ENCODE results near the gene CEBPB.
"Not testable (repeated sequence)": the region's sequence is repeated elsewhere in the genome, so short reads cannot be mapped to it uniquely, and the experiment has no call there.

CEBPB gene

DNA sequence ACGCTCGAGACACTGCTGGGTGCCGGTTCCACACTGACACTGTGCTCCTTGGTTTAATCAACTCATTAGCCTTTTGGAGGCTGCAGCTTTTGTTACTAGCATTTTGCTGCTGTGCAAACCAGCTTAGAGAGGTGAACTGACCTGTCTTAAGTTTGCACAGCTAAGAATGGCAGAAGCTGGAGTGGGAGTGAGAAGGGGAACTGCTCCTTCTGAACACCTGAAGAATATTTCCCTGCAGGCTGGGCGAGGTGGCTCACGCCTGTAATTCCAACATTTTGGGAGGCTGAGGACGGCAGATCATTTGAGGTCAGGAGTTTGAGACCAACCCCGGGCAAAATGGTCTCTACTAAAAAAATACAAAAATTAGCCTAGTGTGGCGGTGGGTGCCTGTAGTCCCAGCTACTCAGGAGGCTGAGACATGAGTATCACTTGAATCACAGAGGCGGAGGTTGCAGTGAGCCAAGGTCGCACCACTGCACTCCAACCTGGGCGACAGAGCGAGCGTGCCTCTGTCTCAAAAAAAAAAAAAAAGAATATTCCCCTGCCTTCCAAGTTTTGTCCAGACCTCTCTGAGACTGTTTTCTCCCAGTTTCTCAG is 5.0 kb downstream of the CEBPB start:
- H3K4me1 Mint-ChIP-seq: peaks cover 28% of the 10 kb centered on the region
- peak overlapping the region; percentile 72 for H3K27ac Mint-ChIP-seq
- no peaks in the 10 kb centered on the region for H3K27me3 Mint-ChIP-seq
- no peaks in the 10 kb centered on the region for H3K9me3 Mint-ChIP-seq
- H3K36me3 Mint-ChIP-seq: peaks cover 6% of the 10 kb centered on the region
- no peak overlapping the region for H3K4me3 Mint-ChIP-seq

- H3K9me3 Mint-ChIP-seq: no peaks in the 10 kb centered on the region
- H3K4me1 Mint-ChIP-seq: peaks cover 28% of the 10 kb centered on the region
- H3K4me3 Mint-ChIP-seq: no peak overlapping the region
- H3K27me3 Mint-ChIP-seq: no peaks in the 10 kb centered on the region
- no peak overlapping the region for H3K27ac Mint-ChIP-seq
- H3K36me3 Mint-ChIP-seq: peaks cover 6% of the 10 kb centered on the region
Measured at GRCh38 chr20:50196248-50196647, 5.6 kb downstream of the CEBPB start.

- Mint-ChIP-seq H3K4me1 (peaks cover 28% of the 10 kb centered on the region), H3K36me3 (peaks cover 6% of the 10 kb centered on the region)
Measured at GRCh38 chr20:50196896-50197295, 6.3 kb downstream of the CEBPB start.

DNA sequence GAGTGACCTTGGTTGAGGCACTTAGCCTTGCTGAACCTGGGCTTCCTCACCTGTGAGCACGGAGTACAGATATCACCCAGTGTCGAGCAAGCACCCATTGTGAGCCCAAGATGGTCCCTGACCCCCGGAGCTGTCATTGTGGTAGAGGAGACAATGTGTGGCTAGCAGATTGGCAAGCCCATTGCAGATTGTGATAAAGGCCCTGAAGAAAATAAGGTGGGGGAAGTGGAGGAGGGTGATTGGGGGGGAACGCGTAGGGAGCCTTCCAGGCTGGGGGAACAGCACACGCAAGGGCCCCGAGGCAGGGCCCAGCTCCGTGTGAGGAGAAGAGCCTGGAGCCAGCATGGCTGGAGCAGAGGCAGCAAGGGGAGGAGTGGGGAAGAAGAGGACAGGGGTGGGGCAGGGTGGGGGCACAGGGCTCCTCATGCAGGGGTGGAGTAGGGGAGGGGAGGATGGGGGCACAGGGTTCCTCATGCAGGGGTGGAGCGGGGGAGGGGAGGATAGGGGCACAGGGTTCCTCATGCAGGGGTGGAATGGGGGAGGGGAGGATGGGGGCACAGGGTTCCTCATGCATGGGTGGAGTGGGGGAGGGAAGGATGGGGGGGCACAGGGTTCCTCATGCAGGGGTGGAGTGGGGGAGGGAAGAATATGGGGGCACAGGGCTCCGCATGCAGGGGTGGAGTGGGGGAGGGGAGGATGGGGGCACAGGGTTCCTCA is 7.0 kb downstream of the CEBPB start:
- Mint-ChIP-seq H3K4me1 (peaks cover 23% of the 10 kb centered on the region), H3K27ac (no peak overlapping the region), H3K4me3 (no peak overlapping the region), H3K9me3 (no peaks in the 10 kb centered on the region), H3K36me3 (peaks cover 3% of the 10 kb centered on the region), H3K27me3 (no peaks in the 10 kb centered on the region)

More at GRCh38 chr20:50196896-50197295, 6.3 kb downstream of the CEBPB start:
- Mint-ChIP-seq H3K4me3 (no peak overlapping the region), H3K27ac (no peak overlapping the region), H3K27me3 (no peaks in the 10 kb centered on the region), H3K9me3 (no peaks in the 10 kb centered on the region)

DNA sequence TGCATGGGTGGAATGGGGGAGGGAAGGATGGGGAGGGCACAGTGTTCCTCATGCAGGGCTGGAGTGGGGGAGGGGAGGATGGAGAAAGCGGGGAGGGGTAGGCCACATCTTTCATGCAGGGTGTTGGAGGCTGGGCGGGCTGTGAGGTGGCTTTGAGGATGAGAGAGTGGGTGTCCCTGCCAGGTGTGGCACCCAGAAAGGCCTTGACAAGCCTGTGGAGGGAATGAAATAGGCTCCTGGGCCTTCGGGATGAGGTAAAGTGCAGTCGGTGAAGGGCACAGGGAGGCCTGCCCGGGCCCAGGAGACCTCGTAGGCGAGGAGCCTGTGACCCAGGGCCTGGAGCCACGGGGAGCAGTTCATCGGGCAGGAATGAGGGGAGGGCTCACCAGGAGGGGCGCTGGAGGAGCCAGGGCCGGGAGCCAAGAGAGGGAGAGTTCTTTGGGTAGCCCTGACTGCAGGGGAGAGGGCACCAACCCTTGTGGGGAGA is 7.6 kb downstream of the CEBPB start:
- Mint-ChIP-seq H3K4me1 (peaks cover 17% of the 10 kb centered on the region), H3K9me3 (no peaks in the 10 kb centered on the region), H3K27me3 (no peaks in the 10 kb centered on the region), H3K4me3 (no peak overlapping the region), H3K27ac (no peak overlapping the region), H3K36me3 (no peaks in the 10 kb centered on the region)

- Mint-ChIP-seq H3K36me3 (no peaks in the 10 kb centered on the region), H3K4me3 (no peak overlapping the region), H3K27me3 (no peaks in the 10 kb centered on the region), H3K9me3 (no peaks in the 10 kb centered on the region), H3K4me1 (peaks cover 12% of the 10 kb centered on the region), H3K27ac (no peak overlapping the region)
Measured at GRCh38 chr20:50198716-50199115, 8.1 kb downstream of the CEBPB start.

DNA sequence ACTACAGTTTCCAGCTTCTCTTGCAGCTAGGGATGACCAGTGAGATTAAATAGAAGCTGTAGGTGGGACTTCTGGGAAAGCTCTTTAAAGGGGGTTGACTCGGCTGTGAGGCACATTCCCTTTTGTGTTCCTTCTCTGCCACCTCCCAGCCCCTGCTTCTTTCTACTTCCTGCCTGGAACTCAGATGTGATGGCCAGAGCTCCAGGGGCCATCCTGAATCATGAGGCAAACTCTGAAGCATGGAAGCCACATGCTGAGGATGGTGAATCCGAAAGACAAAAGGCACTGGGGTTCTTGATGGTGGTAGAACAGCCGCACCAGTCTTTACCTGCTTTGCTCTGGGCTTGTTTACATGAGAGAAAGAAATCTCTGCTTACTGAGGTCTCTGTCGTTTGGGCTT is 9.1 kb downstream of the CEBPB start:
- H3K4me1 Mint-ChIP-seq: peaks cover 5% of the 10 kb centered on the region
- H3K4me3 Mint-ChIP-seq: no peak overlapping the region
- H3K36me3 Mint-ChIP-seq: peaks cover 3% of the 10 kb centered on the region
- no peaks in the 10 kb centered on the region for H3K9me3 Mint-ChIP-seq
- no peak overlapping the region for H3K27ac Mint-ChIP-seq
- H3K27me3 Mint-ChIP-seq: no peaks in the 10 kb centered on the region

GRCh38 chr20:50200482-50201104 is 10.0 kb downstream of the CEBPB start:
- H3K27me3 Mint-ChIP-seq: no peaks in the 10 kb centered on the region
- H3K9me3 Mint-ChIP-seq: no peaks in the 10 kb centered on the region
- no peak overlapping the region for H3K27ac Mint-ChIP-seq
- no peak overlapping the region for H3K4me3 Mint-ChIP-seq
- peaks cover 5% of the 10 kb centered on the region for H3K4me1 Mint-ChIP-seq
- peaks cover 3% of the 10 kb centered on the region for H3K36me3 Mint-ChIP-seq

DNA sequence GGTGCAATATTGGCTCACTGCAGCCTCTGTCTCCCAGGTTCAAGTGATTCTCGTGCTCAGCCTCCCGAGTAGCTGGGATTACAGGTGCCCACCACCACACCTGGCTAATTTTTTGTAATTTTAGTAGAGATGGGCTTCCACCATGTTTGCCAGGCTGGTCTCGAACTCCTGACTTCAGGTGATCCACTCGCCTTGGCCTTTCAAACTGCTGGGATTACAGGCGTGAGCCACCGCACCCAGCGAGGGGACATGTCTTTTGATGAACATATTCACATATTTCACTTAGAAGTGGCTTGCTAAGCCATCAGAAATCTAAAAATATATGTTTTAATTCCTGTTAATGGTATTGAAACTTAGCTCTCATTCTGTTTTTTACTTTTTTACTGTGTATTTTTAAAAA is 11.1 kb downstream of the CEBPB start:
- H3K27ac Mint-ChIP-seq, H3K4me1 Mint-ChIP-seq, H3K9me3 Mint-ChIP-seq, H3K36me3 Mint-ChIP-seq, H3K27me3 Mint-ChIP-seq, H3K4me3 Mint-ChIP-seq: not testable (repeated sequence)

- peaks cover 1% of the 10 kb centered on the region for H3K27me3 Mint-ChIP-seq
- H3K36me3 Mint-ChIP-seq: peaks cover 3% of the 10 kb centered on the region
- no peaks in the 10 kb centered on the region for H3K9me3 Mint-ChIP-seq
- no peak overlapping the region for H3K4me3 Mint-ChIP-seq
- H3K27ac Mint-ChIP-seq: no peak overlapping the region
- no peaks in the 10 kb centered on the region for H3K4me1 Mint-ChIP-seq
Measured at GRCh38 chr20:50202677-50203076, 12.0 kb downstream of the CEBPB start.

- Mint-ChIP-seq H3K36me3 (peaks cover 3% of the 10 kb centered on the region), H3K4me1 (no peaks in the 10 kb centered on the region), H3K27ac (no peak overlapping the region), H3K4me3 (no peak overlapping the region), H3K27me3 (peaks cover 1% of the 10 kb centered on the region), H3K9me3 (no peaks in the 10 kb centered on the region)
Measured at GRCh38 chr20:50203951-50204937, 13.6 kb downstream of the CEBPB start.

- peaks cover 1% of the 10 kb centered on the region for H3K27me3 Mint-ChIP-seq
- H3K4me3 Mint-ChIP-seq: no peak overlapping the region
- peaks cover 13% of the 10 kb centered on the region for H3K4me1 Mint-ChIP-seq
- peaks cover 3% of the 10 kb centered on the region for H3K36me3 Mint-ChIP-seq
- no peak overlapping the region for H3K27ac Mint-ChIP-seq
- H3K9me3 Mint-ChIP-seq: no peaks in the 10 kb centered on the region
Measured at GRCh38 chr20:50207026-50207425, 16.4 kb downstream of the CEBPB start.

DNA sequence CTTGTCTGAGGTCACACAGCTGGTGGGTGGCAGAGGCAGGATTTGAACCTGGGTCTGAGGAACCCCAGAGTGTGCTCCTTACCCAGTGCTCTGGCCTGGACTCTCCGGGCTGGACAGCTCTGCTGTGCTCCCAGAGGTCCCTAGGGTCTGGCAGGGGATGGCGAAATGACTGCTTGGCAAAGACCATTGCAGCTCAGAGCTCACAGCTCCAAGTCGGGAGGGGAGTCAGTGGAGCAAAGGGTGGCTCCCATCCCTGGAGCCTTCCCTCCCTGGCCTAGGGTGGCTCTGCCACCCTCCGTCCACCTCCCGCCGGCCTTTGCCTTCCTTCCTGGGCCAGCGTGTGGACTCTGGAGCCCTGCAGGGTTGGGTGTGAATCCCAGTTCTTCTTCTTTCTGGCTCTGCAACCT is 17.5 kb downstream of the CEBPB start:
- Mint-ChIP-seq H3K27me3 (peaks cover 1% of the 10 kb centered on the region), H3K36me3 (peaks cover 3% of the 10 kb centered on the region), H3K9me3 (no peaks in the 10 kb centered on the region), H3K27ac (no peak overlapping the region), H3K4me1 (peaks cover 14% of the 10 kb centered on the region), H3K4me3 (no peak overlapping the region)

DNA sequence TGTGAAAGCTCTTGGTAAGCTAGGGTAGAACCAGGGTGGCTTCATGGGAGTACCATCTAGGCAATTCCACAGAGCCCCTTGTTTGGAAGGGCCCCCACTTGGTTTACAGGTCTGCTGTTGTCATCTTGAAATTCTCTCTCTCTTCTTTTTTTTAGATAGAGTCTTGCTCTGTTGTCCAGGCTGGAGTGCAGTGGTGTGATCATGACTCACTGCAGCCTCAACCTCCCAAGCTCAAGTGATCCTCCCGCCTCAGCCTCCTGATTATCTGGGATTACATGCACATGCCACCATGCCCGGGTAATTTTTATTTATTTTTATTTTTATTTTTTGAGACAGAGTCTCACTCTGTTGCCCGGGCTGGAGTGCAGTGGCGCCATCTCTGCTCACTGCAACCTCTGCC is 18.2 kb downstream of the CEBPB start:
- H3K4me3 Mint-ChIP-seq, H3K9me3 Mint-ChIP-seq, H3K27ac Mint-ChIP-seq, H3K36me3 Mint-ChIP-seq, H3K27me3 Mint-ChIP-seq: not testable (repeated sequence)
- H3K4me1 Mint-ChIP-seq: peaks cover 14% of the 10 kb centered on the region

DNA sequence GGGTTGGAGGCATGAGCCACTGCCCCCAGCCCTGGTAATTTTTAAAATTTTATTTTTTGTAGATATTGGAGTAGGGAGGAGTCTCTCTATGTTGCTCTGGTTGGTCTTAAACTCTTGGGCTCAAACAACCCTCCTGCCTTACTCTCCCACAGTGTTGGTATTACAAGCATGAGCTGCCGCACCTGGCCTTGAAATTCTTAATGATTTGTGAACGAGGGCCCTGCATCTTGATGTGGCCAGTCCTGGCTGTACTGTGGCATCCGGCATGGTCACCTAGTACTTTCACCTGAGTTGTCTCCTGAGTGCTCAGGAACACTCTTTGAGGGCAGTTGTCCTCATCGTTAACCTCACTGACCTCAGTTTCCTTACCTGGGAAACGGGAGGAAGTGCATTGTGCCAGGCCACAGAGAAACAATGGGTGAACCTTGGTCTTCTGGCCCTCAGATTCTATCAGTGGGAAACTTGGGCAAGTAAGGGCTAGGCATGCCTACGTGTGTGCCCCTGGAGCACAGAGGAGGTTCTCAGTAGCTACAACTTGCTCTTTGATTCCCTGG is 19.5 kb downstream of the CEBPB start:
- H3K27me3 Mint-ChIP-seq: peaks cover 1% of the 10 kb centered on the region
- H3K36me3 Mint-ChIP-seq: no peaks in the 10 kb centered on the region
- H3K4me3 Mint-ChIP-seq: no peak overlapping the region
- H3K4me1 Mint-ChIP-seq: peaks cover 14% of the 10 kb centered on the region
- no peaks in the 10 kb centered on the region for H3K9me3 Mint-ChIP-seq
- no peak overlapping the region for H3K27ac Mint-ChIP-seq

Data from activated naive CD4-positive, alpha-beta T cell treated with anti-CD3 and anti-CD28 coated beads, Interleukin-2, amount 50 U/mL, for 24 hours (primary cell).